Globus pallidus (tissue), 1 donor: ENCODE measurements around the gene TMEM202.
"Not testable (repeated sequence)": the region's sequence is repeated elsewhere in the genome, so short reads cannot be mapped to it uniquely, and the experiment has no call there.

Experiments
- DNase-seq: peaks from one replicate; pipeline ENCODE4 v3.0.0-alpha.2; 2015; ENCODE audit warnings: low spot score

The TMEM202 gene

DNA sequence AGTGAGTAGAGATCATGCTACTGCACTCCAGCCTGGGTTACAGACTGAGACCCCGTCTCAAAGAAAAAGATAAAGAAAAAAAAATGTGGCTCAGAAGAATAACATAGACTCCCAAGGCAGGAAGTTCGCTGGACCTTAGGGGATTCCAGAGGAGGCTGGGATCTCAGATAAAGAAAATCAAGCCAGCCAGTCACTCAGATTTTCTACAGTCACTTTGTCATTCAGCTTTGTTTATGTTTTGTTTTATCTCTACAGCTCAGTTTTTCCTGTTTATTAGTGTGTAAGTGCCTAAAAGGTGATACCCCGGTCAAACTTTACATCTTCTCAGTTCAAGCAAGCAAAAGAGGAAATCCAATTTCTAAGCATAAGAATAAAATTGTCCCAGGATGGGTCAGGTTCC lies 6.3 kb downstream of the TMEM202 start:
- DNase-seq = no peak

DNA sequence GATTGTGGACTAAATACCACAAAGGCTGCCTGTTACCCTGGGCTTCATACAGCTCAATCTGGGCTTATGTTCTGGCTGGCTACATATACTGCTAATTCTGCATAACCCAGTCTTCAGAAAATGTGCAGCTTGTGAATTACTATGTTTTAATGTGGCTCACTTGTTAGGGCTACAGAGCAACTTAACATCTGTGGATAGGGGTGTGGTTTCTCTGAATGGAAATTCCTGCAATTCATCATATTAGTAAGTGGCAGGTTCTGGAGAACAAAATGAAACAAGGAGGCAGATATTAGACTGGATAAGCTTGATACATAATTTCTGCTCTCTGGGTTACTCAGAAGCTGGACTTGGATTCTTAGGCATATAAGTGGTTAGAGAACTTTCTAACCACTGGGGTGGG lies 6.7 kb downstream of the TMEM202 start:
- no peak for DNase-seq

DNA sequence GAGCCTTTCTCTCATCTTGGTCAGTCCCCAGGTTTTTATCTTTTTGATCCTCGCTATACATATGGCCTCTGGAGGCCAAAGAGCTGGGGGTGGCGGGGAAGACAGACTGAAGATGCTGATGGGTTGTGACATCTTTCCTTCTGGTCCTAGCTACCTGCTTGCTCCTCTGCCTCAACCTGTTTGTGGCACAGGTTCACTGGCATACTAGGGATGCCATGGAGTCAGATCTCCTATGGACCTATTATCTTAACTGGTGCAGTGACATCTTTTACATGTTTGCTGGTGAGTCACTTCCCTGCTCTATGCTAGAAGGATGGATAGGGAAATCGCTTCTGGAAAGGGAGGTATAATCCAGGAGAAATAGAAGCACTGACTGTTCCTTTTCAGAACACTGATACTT lies 8.8 kb downstream of the TMEM202 start:
- no peak for DNase-seq

DNA sequence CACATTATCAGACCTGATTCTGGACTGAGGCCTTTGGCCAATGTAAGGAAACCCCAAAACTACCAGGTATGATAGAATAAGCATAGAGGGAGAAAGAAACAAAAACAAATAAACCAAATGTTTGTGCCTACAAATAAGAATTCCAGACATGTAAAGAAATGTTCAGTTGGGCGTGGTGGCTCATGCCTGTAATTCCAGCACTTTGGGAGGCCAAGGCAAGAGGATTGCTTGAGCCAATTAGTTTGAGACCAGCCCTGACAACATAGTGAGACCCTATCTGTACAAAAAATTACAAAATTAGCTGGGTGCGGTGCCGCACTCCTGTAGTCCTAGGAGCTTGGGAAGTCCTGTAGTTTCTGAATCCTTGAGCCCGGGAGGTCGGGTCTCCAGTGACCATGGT lies 13.0 kb downstream of the TMEM202 start:
- no peak for DNase-seq

DNA sequence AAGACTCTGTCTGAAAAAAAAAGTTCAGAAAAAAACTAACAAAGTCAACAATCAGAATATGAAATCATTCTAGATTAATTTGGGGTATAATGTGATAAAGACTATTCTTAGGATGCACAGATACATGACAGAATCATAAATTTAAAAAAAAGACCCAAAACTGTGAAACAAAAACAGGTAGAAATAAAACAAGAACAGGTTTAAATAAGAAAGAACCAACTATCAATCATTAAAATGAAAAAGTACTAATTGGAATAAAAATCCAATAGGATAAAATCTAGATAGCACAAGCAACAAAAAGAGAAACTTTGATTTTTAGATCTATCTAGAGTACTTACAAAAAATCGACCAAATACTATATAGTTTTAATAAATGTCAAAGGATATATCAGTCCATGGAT lies 13.4 kb downstream of the TMEM202 start:
- no peak for DNase-seq

DNA sequence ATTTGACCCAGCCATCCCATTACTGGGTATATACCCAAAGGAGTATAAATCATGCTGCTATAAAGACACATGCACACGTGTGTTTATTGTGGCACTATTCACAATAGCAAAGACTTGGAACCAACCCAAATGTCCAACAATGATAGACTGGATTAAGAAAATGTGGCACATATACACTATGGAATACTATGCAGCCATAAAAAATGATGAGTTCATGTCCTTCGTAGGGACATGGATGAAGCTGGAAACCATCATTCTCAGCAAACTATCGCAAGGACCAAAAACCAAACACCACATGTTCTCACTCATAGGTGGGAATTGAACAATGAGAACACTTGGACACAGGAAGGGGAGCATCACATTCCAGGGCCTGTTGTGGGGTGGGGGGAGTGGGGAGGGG lies 15.2 kb downstream of the TMEM202 start:
- not testable (repeated sequence) for DNase-seq

DNA sequence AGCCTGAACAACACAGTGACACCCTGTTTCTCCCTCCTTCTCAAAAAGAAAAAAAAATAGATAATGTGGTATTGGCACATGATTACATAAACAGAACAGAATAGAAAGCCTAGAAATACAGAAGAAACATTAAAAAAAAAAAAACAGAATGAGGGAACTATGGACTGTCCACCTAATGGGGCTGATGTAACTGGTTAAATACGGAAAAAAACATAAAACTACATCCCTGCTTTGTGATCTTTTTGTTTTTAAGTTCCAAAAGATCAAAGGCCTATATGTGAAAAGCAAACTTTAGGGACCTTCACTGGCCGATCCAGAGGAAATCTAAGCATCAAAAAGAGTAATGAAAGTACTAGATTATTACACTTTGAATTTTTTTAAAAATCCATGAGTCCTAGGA lies 17.2 kb downstream of the TMEM202 start:
- DNase-seq = no peak

DNA sequence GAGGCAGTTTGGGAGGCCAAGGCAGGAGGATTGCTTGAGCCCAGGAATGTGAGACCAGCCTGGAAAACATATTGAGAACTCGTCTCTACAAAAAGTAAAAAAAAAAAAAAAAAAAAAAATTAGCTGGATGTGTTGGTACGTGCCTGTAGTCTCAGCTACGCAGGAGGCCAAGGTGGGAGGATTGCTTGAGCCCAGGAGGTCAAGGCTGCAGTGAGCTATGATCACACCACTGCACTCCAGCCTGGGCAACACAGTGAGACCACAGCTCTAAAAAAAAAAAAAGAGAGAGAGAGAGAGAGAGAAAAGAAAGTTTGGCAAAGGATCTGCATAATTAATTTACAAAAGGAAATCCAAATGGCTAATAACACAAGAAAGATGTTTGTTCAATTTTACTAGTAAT lies 21.7 kb downstream of the TMEM202 start:
- not testable (repeated sequence) for DNase-seq

DNA sequence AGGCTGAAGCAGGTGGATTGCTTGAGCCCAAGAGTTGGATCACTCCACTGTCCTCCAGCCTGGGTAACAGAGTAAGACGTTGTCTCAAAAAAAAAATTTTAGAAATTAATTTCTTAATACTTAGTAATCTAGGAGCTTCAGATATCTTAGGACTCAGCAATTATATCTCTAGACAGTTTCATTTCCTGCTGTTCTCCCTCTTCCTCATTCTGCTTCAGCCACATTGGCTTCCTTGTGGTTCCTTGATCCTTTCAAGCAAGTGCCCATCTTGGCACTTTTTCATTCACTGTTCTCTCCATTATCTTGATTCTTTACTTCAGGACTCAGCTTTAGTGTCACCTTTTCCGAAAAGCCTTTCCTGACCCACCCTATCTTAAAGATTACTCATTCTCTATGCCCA lies 22.5 kb downstream of the TMEM202 start:
- DNase-seq = no peak

DNA sequence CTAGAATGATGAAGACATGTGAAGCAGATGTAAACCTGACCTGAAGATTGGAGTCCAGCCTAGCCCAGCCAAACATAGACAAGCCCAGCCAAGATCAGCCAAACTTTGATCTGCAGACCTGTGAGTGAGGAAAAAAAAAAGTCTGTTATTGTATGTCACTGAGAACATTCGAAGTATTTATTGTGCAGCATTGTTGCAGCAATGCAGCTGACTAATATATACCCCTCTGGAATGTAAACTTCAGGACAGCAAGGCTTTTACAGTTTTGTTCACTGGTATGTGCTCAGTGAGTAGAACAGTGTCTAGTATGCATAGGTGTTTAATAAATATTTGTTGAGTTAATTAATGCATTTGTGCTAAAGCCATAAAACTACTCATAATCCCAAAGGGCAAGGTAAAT lies 23.4 kb downstream of the TMEM202 start:
- DNase-seq = no peak

DNA sequence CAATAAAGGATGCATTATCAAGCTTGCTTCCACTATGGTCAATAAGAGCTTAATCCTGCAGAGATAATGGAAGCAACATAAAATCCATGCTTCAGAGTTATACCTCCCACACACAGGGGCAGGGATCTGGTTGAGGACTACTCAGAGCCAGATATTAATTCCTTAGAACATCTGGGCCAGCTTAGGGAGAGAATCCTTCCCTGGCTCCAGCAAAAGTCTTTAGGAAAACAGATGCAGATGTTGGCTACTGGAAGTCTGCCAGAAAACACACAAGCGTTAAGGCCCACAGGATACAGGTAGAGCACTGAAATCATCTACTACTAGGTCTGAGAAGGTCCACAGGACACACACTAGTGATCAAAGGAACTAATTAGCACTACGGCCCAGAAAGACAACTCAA lies 25.2 kb downstream of the TMEM202 start:
- no peak for DNase-seq

DNA sequence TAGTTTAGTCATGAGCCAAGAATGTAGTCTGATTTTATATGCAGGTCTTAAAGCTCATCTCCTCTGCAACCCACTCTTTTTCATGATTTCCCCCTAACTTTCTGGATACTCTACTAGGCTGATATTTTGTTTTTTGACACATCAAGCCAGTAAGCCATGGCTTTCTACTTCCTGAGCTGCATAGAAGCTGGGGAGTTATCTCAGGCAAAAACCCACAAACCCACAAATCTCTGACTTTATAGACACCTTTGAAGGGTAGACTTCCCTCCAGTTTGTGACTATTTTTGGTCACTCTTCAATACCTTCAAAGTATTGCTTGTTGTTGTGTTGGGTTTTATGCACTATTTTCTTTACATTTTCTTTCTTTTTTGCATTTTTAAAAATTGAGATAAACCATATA lies 28.6 kb downstream of the TMEM202 start:
- DNase-seq = no peak

DNA sequence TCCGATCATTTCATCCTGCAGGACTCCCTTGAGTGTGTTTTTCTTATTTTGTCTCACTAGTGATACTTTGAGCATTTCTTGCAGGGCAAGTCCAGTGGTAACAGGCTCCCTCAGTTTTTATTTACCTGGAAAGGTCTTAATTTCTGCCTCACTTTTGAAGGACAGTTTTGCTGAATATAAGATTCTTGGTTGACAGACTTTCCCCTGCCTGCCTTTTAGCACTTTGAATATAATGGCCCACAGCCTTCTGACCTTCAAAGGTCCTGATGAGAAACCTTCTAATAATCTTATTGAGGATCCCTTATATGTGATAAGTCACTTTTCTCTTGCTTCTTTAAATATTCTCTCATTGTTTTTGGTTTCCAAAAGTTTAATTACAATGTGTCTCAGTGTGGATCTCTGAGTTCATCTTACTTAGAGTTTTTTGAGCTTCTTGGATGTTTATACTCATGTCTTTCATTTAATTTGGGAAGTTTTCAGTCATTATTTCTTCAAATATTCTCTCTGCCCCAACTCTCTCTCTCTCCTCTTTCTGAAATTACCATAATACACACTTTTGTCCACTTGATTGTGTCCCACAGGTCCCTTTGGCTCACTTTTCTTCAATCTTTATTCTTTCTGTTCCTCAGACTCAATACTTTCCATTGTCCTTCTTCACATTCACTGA lies 39.7 kb downstream of the TMEM202 start:
- DNase-seq = no peak

DNA sequence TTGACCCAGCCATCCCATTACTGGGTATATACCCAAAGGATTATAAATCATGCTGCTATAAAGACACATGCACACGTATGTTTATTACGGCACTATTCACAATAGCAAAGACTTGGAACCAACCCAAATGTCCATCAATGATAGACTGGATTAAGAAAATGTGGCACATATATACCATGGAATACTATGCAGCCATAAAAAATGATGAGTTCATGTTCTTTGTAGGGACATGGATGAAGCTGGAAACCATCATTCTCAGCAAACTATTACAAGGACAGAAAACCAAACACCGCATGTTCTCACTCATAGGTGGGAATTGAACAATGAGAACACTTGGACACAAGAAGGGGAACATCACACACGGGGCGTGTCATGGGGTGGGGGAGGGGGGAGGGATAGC lies 44.7 kb downstream of the TMEM202 start:
- not testable (repeated sequence) for DNase-seq

DNA sequence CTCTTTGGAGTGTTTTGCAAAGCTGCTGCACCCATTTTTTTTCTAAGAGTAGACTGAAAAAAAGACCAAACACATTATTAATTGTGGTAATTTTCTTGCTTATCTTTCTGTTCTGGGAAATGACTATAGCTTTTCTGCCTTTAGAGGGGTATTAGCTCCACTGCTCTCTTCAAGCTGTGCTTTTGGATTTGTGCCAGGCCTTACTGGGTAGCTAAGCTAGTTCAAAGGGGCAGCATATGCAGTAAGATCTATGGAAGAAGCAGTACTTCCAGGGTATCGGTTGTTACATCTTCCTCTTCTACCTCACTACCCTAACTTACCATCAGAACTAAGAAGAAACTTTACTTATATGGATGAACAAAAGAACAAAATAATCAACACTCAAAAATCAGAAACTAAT lies 47.3 kb downstream of the TMEM202 start:
- no peak for DNase-seq

DNA sequence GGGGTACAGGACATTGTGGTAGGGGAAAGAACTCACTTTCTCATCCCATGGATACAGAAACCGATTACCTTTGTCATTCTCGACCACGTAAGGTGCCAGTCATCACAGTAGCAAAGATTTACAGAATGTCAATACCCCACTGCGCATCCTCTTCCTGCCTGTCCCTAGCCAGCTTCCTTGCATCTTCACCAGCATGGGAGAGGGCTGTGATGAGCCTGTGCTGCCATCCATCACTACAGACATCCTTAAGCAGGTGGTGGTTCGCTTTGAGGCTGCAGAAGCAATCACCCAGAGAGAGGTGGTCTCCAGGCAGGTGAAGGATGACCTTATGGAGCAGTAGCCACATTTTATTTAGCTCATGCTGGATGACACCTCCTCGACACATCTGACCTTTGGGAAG lies 52.7 kb downstream of the TMEM202 start:
- DNase-seq = no peak

DNA sequence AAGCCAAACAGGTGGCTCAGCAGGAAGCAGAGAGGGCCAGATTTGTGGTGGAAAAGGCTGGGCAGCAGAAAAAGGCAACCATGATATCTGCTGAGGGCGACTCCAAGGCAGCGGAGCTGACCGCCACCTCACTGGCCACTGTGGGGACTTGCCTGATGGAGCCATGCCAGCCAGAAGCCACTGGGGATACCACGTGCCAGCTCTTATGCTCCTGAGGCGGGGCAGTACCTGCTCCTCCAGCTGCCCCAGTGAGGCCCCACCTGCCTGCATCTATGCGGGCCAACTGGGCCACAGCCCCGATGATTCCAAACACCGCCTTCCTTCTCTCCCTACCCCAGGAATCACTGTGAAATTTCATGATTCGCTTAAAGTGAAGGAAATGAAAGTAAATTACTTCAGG lies 53.1 kb downstream of the TMEM202 start:
- no peak for DNase-seq

DNA sequence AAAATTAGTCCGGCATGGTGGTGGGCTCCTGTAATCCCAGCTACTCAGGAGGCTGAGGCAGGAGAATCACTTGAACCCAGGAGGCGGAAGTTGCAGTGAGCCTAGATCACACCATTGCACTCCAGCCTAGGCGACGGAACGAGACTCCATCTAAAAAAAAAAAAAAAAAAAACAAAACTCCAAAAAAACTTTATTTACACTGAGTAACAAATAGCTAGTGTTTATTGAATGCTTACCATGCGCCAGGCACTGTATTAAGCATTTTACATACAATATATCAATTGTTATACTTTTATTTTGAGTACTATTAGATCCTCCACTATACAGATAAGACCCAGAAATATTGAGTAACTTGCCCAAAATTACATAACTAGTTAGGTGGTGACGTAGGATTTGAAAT lies 58.6 kb downstream of the TMEM202 start:
- DNase-seq = no peak
